ENCODE results near the gene TFAP2E.

The TFAP2E gene

GRCh38 chr1:35537806-35538205 is 35.3 kb upstream of the TFAP2E start:
- H3K4me1 ChIP-seq (ENCODE audit: control insufficient read depth in 1 of 2, insufficient read depth in 2 of 2, low read length in 2 of 2): peaks cover 23 to 25% of the 10 kb centered on the region in 2 donors
- no peaks in the 10 kb centered on the region for H3K9me3 ChIP-seq (ENCODE audit: control insufficient read depth in 1 of 2, low read length in 2 of 2)
- H3K4me3 ChIP-seq (ENCODE audit: low read depth in 1 of 2, low read length in 2 of 2): no peak overlapping the region
- peaks cover 5 to 10% of the 10 kb centered on the region in 2 donors for H3K36me3 ChIP-seq (ENCODE audit: control insufficient read depth in 1 of 2, insufficient read depth in 2 of 2, low read length in 2 of 2)
- H3K27ac ChIP-seq (ENCODE audit: low read depth, low read length): no peak overlapping the region
- H3K9ac ChIP-seq (ENCODE audit: low read depth in 1 of 2, low read length in 2 of 2): no peak overlapping the region
- no peaks in the 10 kb centered on the region for H3K27me3 ChIP-seq (ENCODE audit: control insufficient read depth in 1 of 2, insufficient read depth in 2 of 2, low read length in 2 of 2)

GRCh38 chr1:35539073-35539823 is 33.9 kb upstream of the TFAP2E start:
- H3K4me3 ChIP-seq (ENCODE audit: low read depth in 1 of 2, low read length in 2 of 2): no peak overlapping the region
- peaks cover 4 to 10% of the 10 kb centered on the region in 2 donors for H3K36me3 ChIP-seq (ENCODE audit: control insufficient read depth in 1 of 2, insufficient read depth in 2 of 2, low read length in 2 of 2)
- H3K27me3 ChIP-seq (ENCODE audit: control insufficient read depth in 1 of 2, insufficient read depth in 2 of 2, low read length in 2 of 2): no peaks in the 10 kb centered on the region
- no peaks in the 10 kb centered on the region for H3K9me3 ChIP-seq (ENCODE audit: control insufficient read depth in 1 of 2, low read length in 2 of 2)
- peaks cover 23 to 25% of the 10 kb centered on the region in 2 donors for H3K4me1 ChIP-seq (ENCODE audit: control insufficient read depth in 1 of 2, insufficient read depth in 2 of 2, low read length in 2 of 2)
- peak overlapping the region in 1 of 2 donors; percentile 15 for H3K9ac ChIP-seq (ENCODE audit: low read depth in 1 of 2, low read length in 2 of 2)
- H3K27ac ChIP-seq (ENCODE audit: low read depth, low read length): no peak overlapping the region

GRCh38 chr1:35539824-35540261 is 33.3 kb upstream of the TFAP2E start:
- H3K4me3 ChIP-seq (ENCODE audit: low read depth in 1 of 2, low read length in 2 of 2): no peak overlapping the region
- no peaks in the 10 kb centered on the region for H3K9me3 ChIP-seq (ENCODE audit: control insufficient read depth in 1 of 2, low read length in 2 of 2)
- peaks cover 4 to 10% of the 10 kb centered on the region in 2 donors for H3K36me3 ChIP-seq (ENCODE audit: control insufficient read depth in 1 of 2, insufficient read depth in 2 of 2, low read length in 2 of 2)
- no peak overlapping the region for H3K27ac ChIP-seq (ENCODE audit: low read depth, low read length)
- peaks cover 23 to 25% of the 10 kb centered on the region in 2 donors for H3K4me1 ChIP-seq (ENCODE audit: control insufficient read depth in 1 of 2, insufficient read depth in 2 of 2, low read length in 2 of 2)
- no peak overlapping the region for H3K9ac ChIP-seq (ENCODE audit: low read depth in 1 of 2, low read length in 2 of 2)
- H3K27me3 ChIP-seq (ENCODE audit: control insufficient read depth in 1 of 2, insufficient read depth in 2 of 2, low read length in 2 of 2): no peaks in the 10 kb centered on the region

DNA sequence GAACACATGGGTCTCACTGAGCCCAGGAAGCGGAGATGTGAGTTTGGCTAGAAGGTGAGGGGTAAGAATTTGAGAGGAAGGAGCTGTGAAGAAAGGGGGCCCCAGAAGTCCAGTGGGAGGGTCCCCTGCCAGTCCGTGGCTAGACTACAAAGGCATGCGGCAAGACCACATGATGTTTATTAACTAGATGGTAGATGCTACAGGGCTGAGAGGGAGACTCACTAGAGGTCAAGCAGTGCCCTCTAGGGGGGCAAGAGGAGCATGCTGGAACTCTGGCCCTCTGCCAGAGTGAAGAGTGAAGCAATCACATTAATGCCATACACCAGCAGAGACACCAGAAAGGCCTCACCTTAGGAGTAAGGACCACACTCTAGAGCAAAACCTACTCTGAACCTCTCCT is 28.1 kb upstream of the TFAP2E start:
- Histone ChIP-seq H3K27me3 (ENCODE audit: control insufficient read depth in 1 of 2, insufficient read depth in 2 of 2, low read length in 2 of 2) (no peaks in the 10 kb centered on the region), H3K9ac (ENCODE audit: low read depth in 1 of 2, low read length in 2 of 2) (no peak overlapping the region), H3K27ac (ENCODE audit: low read depth, low read length) (no peak overlapping the region), H3K36me3 (ENCODE audit: control insufficient read depth in 1 of 2, insufficient read depth in 2 of 2, low read length in 2 of 2) (peaks cover 14 to 21% of the 10 kb centered on the region in 2 donors), H3K4me1 (ENCODE audit: control insufficient read depth in 1 of 2, insufficient read depth in 2 of 2, low read length in 2 of 2) (peaks cover 8% of the 10 kb centered on the region in 2 donors), H3K9me3 (ENCODE audit: control insufficient read depth in 1 of 2, low read length in 2 of 2) (no peaks in the 10 kb centered on the region), H3K4me3 (ENCODE audit: low read depth in 1 of 2, low read length in 2 of 2) (no peak overlapping the region)

DNA sequence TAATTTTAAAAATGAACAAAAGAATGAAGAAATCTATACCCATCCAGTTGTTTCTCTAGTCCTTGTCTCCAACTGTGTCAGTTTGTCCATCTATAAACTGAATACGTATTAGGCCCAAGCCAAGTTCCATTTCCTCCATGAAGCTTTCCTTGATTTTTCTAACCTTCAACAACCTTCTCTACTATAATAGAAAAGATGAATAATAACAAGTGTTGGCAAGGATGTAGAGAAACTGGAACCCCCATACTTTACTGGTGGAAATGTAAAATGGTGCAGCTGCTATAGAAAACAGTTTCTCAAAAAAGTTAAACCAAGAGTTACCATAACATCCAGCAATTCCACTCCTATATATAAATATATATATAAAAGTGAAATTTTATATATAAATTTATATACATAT is 26.5 kb upstream of the TFAP2E start:
- no peaks in the 10 kb centered on the region for H3K27me3 ChIP-seq (ENCODE audit: control insufficient read depth in 1 of 2, insufficient read depth in 2 of 2, low read length in 2 of 2)
- no peak overlapping the region for H3K9ac ChIP-seq (ENCODE audit: low read depth in 1 of 2, low read length in 2 of 2)
- H3K4me3 ChIP-seq (ENCODE audit: low read depth in 1 of 2, low read length in 2 of 2): no peak overlapping the region
- no peaks in the 10 kb centered on the region for H3K4me1 ChIP-seq (ENCODE audit: control insufficient read depth in 1 of 2, insufficient read depth in 2 of 2, low read length in 2 of 2)
- no peaks in the 10 kb centered on the region for H3K9me3 ChIP-seq (ENCODE audit: control insufficient read depth in 1 of 2, low read length in 2 of 2)
- peaks cover 18 to 30% of the 10 kb centered on the region in 2 donors for H3K36me3 ChIP-seq (ENCODE audit: control insufficient read depth in 1 of 2, insufficient read depth in 2 of 2, low read length in 2 of 2)
- no peak overlapping the region for H3K27ac ChIP-seq (ENCODE audit: low read depth, low read length)

GRCh38 chr1:35553851-35554250 is 19.3 kb upstream of the TFAP2E start:
- no peak overlapping the region for H3K9ac ChIP-seq (ENCODE audit: low read depth in 1 of 2, low read length in 2 of 2)
- H3K36me3 ChIP-seq (ENCODE audit: control insufficient read depth in 1 of 2, insufficient read depth in 2 of 2, low read length in 2 of 2): peaks cover 4 to 41% of the 10 kb centered on the region in 2 donors
- H3K27me3 ChIP-seq (ENCODE audit: control insufficient read depth in 1 of 2, insufficient read depth in 2 of 2, low read length in 2 of 2): no peaks in the 10 kb centered on the region
- H3K4me1 ChIP-seq (ENCODE audit: control insufficient read depth in 1 of 2, insufficient read depth in 2 of 2, low read length in 2 of 2): peaks cover 42 to 45% of the 10 kb centered on the region in 2 donors
- H3K4me3 ChIP-seq (ENCODE audit: low read depth in 1 of 2, low read length in 2 of 2): no peak overlapping the region
- H3K27ac ChIP-seq (ENCODE audit: low read depth, low read length): no peak overlapping the region
- H3K9me3 ChIP-seq (ENCODE audit: control insufficient read depth in 1 of 2, low read length in 2 of 2): no peaks in the 10 kb centered on the region

DNA sequence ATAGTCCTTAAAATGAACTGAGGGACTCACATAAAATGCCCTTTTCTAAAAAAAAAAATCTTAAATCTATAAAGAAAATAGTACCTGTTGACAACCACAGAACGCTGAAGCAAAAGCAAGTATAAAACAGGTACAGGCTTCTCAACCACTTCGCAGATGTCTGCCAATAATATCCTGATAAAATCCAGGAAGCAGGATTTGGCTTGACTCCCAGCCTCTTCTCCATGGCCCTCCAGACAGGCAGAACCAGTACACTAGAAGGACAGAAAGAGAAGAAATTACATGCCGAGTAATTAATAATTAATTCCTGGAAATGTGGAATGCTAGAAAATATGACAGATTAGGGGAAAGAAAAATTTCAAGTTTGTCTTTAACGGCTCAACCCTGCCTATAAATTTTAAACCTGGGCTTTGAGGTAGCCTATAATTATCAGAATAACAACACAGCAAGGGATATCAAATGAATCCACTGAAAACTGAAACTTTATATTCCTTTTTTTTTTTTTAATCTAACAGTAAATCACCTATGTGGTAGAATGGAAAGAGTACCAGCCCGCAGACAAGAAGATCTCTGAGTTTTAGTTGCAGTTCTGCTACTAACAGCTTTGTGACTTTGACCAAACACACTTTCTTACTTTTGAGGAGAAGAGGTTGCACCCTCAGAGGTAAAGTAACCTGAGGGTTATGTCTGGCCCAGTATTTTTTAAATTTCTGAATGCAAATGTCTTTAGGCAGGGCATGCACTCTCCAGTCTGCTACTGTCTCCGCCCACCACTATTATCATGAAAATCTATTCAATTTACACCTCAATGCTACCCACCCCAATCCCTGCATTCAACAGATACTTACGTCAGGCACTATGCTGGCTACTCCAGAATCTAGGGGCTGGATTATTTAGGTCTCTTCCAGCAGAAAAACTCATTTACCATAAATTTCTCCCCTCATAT is 18.6 kb upstream of the TFAP2E start:
- Histone ChIP-seq H3K4me3 (ENCODE audit: low read depth in 1 of 2, low read length in 2 of 2) (no peak overlapping the region), H3K27me3 (ENCODE audit: control insufficient read depth in 1 of 2, insufficient read depth in 2 of 2, low read length in 2 of 2) (no peaks in the 10 kb centered on the region), H3K4me1 (ENCODE audit: control insufficient read depth in 1 of 2, insufficient read depth in 2 of 2, low read length in 2 of 2) (peaks cover 42 to 45% of the 10 kb centered on the region in 2 donors), H3K36me3 (ENCODE audit: control insufficient read depth in 1 of 2, insufficient read depth in 2 of 2, low read length in 2 of 2) (peaks cover 4 to 35% of the 10 kb centered on the region in 2 donors), H3K9me3 (ENCODE audit: control insufficient read depth in 1 of 2, low read length in 2 of 2) (no peaks in the 10 kb centered on the region), H3K9ac (ENCODE audit: low read depth in 1 of 2, low read length in 2 of 2) (no peak overlapping the region), H3K27ac (ENCODE audit: low read depth, low read length) (no peak overlapping the region)

DNA sequence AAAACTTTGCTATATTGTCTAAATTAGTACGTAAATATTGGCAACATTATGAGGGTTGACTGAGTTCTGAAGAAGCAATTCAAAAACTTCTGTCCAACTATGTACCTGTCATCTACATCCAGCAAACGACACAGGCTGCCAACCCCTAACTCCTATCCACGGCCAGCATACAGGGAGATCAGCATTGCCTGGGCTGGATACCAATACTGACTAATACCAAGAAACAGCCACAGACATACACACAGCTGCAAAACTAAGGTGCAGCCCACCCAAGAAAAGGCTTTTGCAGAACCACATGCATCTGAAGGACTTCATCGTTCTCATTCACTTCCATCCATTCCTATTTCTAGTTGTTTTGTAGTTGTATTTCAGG is 17.9 kb upstream of the TFAP2E start:
- no peaks in the 10 kb centered on the region for H3K27me3 ChIP-seq (ENCODE audit: control insufficient read depth in 1 of 2, insufficient read depth in 2 of 2, low read length in 2 of 2)
- no peak overlapping the region for H3K9ac ChIP-seq (ENCODE audit: low read depth in 1 of 2, low read length in 2 of 2)
- no peaks in the 10 kb centered on the region for H3K9me3 ChIP-seq (ENCODE audit: control insufficient read depth in 1 of 2, low read length in 2 of 2)
- H3K36me3 ChIP-seq (ENCODE audit: control insufficient read depth in 1 of 2, insufficient read depth in 2 of 2, low read length in 2 of 2): peaks cover 4 to 31% of the 10 kb centered on the region in 2 donors
- H3K27ac ChIP-seq (ENCODE audit: low read depth, low read length): no peak overlapping the region
- peaks cover 42 to 45% of the 10 kb centered on the region in 2 donors for H3K4me1 ChIP-seq (ENCODE audit: control insufficient read depth in 1 of 2, insufficient read depth in 2 of 2, low read length in 2 of 2)
- H3K4me3 ChIP-seq (ENCODE audit: low read depth in 1 of 2, low read length in 2 of 2): peak overlapping the region in 1 of 2 donors; percentile 0

DNA sequence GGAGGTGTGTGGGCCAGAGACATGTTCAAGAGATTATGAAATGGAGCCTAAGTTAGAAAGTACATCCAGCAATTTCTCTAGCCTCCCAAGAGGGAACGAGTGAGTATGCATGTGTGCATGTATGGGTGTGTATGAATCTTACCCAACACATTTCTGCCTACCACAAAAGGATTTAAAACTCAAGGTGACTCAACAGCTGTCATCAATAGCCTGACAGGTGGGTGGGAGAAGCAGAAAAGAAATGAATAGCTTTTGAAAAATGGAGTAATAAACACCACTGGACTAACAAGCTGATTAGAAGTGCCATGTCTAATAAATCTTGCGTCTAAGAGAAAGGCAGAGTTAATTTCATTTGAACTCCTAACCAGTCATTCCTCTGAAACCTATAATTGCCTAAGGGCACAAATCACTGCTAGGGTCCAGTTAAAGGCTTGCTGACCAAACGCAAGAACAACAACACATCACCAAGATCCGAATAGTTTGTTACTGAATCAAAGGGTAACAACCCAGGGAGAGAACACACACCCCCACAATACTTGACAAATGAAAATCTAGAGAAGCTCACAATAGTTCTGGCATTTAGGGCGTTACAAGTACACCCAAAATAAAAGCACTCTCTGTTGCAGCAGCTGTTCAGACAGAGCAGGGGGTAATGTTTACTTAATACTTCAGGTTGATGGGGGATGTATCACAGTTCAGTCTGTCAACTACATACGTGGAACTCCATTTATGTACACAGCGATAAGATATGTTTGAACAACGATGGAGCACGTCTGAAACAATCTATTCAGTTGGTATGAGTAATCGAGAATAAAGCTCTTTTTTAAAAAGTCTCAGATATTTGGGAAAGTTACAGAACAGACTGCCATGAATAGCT is 17.3 kb upstream of the TFAP2E start:
- H3K4me3 ChIP-seq (ENCODE audit: low read depth in 1 of 2, low read length in 2 of 2): peak overlapping the region; percentile 89 to 93
- no peak overlapping the region for H3K27ac ChIP-seq (ENCODE audit: low read depth, low read length)
- peaks cover 43 to 49% of the 10 kb centered on the region in 2 donors for H3K4me1 ChIP-seq (ENCODE audit: control insufficient read depth in 1 of 2, insufficient read depth in 2 of 2, low read length in 2 of 2)

More for the DNA sequence above, 17.3 kb upstream of the TFAP2E start:
- Histone ChIP-seq H3K9ac (ENCODE audit: low read depth in 1 of 2, low read length in 2 of 2) (peak overlapping the region; percentile 11 to 68), H3K36me3 (ENCODE audit: control insufficient read depth in 1 of 2, insufficient read depth in 2 of 2, low read length in 2 of 2) (peaks cover 3 to 28% of the 10 kb centered on the region in 2 donors), H3K9me3 (ENCODE audit: control insufficient read depth in 1 of 2, low read length in 2 of 2) (no peaks in the 10 kb centered on the region), H3K27me3 (ENCODE audit: control insufficient read depth in 1 of 2, insufficient read depth in 2 of 2, low read length in 2 of 2) (no peaks in the 10 kb centered on the region)
